ENCODE data around the gene AAGAB. TPM values are rescaled to one million over a fixed set of nuclear protein-coding genes. Genes with fewer than 3 reads are reported as not detected.
A peak's percentile ranks its signal among the peaks of the same experiment; 100 is the strongest.

AAGAB gene
- total and polyA plus RNA-seq, 7 donors, result 22.4 to 48.1 (median 34.5) TPM

DNA sequence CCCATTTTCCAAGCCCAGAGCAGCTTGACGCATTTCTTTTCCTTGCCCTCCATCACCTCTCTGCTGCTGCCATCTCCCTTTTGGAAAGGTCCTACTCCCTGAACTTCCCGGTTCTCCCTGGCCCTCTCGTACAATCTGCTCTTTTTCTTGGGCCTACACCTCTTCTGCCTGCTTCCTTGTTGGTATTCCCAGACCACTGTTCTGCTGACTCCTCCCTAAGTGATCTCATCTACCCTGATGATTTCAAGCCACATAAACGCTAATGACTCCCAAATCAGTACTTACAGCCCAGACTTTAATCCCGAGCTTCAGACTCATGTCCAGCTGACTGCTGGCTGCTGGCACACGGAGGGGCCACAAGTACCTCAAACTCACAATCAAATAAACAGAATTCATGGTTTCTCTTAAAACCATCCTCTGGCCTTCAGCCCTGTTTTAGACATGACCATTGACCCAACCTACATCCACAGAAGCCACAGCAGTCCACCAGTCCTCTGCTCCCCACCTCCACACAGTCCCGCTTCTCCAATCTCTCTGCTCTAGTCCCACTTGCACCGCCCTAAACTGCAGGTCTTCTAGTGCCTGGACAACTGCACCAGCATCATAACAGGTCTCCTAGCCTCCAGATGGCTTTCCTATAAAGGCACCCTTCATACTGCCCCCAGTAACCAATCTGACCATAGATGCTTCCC is 57.6 kb downstream of the AAGAB start:
- peaks cover 0 to 33% (median 28%) of the 10 kb centered on the region in 4 donors for H3K4me1 ChIP-seq
- peak overlapping the region in 1 of 4 donors; percentile 18 for H3K27ac ChIP-seq
- H3K9me3 ChIP-seq, result no peaks in the 10 kb centered on the region
- WGBS, 2 donors, result 49 to 76% methylated on average over 8 of the region's 8 CpGs
- H3K36me3 ChIP-seq, result peaks cover 0 to 7% (median 0%) of the 10 kb centered on the region in 4 donors
- H3K27me3 ChIP-seq, result no peaks in the 10 kb centered on the region
- TF ChIP-seq POLR2AphosphoS5 (IDR thresholded peaks at IDR 0.05) (peak in 1 of 4 donors; percentile 17), POLR2A (IDR thresholded peaks at IDR 0.05) (no peak), EP300 (IDR thresholded peaks at IDR 0.05) (no peak)
- TF ChIP-seq, protein P1, sequence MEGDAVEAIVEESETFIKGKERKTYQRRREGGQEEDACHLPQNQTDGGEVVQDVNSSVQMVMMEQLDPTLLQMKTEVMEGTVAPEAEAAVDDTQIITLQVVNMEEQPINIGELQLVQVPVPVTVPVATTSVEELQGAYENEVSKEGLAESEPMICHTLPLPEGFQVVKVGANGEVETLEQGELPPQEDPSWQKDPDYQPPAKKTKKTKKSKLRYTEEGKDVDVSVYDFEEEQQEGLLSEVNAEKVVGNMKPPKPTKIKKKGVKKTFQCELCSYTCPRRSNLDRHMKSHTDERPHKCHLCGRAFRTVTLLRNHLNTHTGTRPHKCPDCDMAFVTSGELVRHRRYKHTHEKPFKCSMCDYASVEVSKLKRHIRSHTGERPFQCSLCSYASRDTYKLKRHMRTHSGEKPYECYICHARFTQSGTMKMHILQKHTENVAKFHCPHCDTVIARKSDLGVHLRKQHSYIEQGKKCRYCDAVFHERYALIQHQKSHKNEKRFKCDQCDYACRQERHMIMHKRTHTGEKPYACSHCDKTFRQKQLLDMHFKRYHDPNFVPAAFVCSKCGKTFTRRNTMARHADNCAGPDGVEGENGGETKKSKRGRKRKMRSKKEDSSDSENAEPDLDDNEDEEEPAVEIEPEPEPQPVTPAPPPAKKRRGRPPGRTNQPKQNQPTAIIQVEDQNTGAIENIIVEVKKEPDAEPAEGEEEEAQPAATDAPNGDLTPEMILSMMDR (IDR thresholded peaks at IDR 0.05), result no peak
- intact Hi-C loops (cut with DNase I), result no loop called here
- H3K4me3 ChIP-seq, result no peak overlapping the region
- DNase-seq, result no peak

DNA sequence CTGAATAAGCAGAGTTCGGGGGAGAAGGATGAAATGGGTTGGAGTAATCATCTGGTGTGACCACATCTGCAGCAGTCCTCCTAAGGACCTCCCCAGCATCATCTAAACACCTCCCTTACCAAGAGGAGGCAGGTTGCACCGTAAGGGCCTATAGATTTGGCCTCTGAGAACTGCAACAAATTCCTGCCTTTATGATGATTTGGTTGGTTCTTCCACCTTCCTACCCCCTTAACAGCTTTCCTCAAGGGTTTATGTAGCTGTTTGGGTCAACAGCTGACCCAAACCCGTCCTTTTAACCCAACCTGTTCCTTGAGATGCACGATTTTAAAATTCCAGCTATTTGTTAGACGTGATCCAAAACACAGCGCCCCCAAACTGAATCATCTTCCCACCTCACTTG is 58.2 kb downstream of the AAGAB start:
- no peak for TF ChIP-seq POLR2A (IDR thresholded peaks at IDR 0.05)
- TF ChIP-seq EP300 (IDR thresholded peaks at IDR 0.05), result no peak
- no peak for TF ChIP-seq POLR2AphosphoS5 (IDR thresholded peaks at IDR 0.05)
- TF ChIP-seq, protein P1 (IDR thresholded peaks at IDR 0.05), result no peak
- Histone ChIP-seq H3K27ac (peak overlapping the region in 1 of 4 donors; percentile 18), H3K4me1 (peaks cover 0 to 33% (median 28%) of the 10 kb centered on the region in 4 donors), H3K4me3 (no peak overlapping the region), H3K9me3 (no peaks in the 10 kb centered on the region), H3K27me3 (no peaks in the 10 kb centered on the region), H3K36me3 (peaks cover 0 to 10% (median 1%) of the 10 kb centered on the region in 4 donors)
- 93 to 96% methylated on average over 6 of the region's 6 CpGs for WGBS, 2 donors
- intact Hi-C loops (cut with DNase I), result no loop called here
- DNase-seq, result no peak

DNA sequence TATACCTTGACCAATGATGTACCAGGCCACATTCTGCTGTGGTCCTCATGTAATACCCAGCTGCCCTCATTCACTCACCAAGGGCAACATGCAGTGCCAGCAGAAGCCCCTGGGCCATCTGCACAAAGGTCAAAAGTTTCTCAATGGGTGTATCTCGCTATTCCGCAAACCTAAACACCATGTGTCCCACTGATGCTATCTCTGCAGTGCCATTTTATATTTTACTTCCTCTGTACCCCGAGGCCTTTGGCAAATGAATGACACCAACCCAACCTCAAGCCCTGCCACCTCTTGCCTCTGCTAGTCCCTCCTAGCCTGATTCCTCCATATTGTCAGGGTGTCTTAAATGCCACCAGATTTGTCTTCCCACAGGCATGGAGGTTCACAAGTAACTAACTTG is 59.2 kb downstream of the AAGAB start:
- whole genome bisulfite sequencing, 2 donors, result 90 to 96% methylated on average over 3 of the region's 3 CpGs
- Histone ChIP-seq H3K27me3 (no peaks in the 10 kb centered on the region), H3K4me3 (no peak overlapping the region), H3K9me3 (no peaks in the 10 kb centered on the region), H3K27ac (peak overlapping the region in 3 of 4 donors; percentile 50 to 73 (median 73)), H3K36me3 (peaks cover 0 to 19% (median 5%) of the 10 kb centered on the region in 4 donors), H3K4me1 (peaks cover 0 to 36% (median 32%) of the 10 kb centered on the region in 4 donors)
- intact Hi-C loops (cut with DNase I), result no loop called here
- DNase-seq, result no peak
- TF ChIP-seq EP300 (IDR thresholded peaks at IDR 0.05) (no peak), POLR2A (IDR thresholded peaks at IDR 0.05) (no peak), POLR2AphosphoS5 (IDR thresholded peaks at IDR 0.05) (no peak)
- TF ChIP-seq, protein P1 (IDR thresholded peaks at IDR 0.05), result no peak

DNA sequence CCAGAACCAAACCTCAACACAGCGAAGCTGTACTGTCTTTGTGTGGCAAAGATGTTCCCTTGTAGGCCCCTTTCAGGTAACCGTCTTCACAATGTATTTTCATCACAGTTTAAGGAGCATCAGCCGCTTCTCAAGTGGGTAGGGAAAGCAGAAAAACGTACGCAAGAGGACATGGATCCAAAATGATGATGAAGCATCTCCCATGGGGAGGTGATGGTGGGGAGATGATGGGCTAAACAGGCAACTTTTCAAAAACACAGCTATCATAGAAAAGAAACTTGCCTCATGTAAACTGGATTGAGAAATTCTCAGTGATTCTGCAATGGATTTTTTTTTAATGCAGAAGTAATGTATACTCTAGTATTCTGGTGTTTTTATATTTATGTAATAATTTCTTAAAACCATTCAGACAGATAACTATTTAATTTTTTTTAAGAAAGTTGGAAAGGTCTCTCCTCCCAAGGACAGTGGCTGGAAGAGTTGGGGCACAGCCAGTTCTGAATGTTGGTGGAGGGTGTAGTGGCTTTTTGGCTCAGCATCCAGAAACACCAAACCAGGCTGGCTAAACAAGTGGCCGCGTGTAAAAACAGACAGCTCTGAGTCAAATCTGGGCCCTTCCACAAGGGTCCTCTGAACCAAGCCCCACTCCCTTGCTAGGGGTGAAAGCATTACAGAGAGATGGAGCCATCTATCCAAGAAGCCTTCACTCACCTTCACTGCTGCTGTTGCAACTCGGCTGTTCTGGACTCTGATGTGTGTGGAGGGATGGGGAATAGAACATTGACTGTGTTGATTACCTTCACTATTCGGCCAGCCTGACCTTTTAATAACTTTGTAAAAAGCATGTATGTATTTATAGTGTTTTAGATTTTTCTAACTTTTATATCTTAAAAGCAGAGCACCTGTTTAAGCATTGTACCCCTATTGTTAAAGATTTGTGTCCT is 60.0 kb downstream of the AAGAB start:
- Histone ChIP-seq H3K36me3 (peaks cover 0 to 24% (median 5%) of the 10 kb centered on the region in 4 donors), H3K27ac (peak overlapping the region; percentile 46 to 73 (median 70)), H3K4me1 (peaks cover 0 to 44% (median 40%) of the 10 kb centered on the region in 4 donors), H3K9me3 (no peaks in the 10 kb centered on the region), H3K27me3 (no peaks in the 10 kb centered on the region), H3K4me3 (no peak overlapping the region)
- intact Hi-C loops (cut with DNase I), result loop anchor here (5.0 kb wide), 1 partner anchor 167 kb away; no protein-coding TSS in a partner anchor
- 91 to 92% methylated on average over 9 of the region's 9 CpGs for WGBS, 2 donors
- no peak for DNase-seq
- TF ChIP-seq EP300 (IDR thresholded peaks at IDR 0.05), result no peak
- TF ChIP-seq, protein P1 (IDR thresholded peaks at IDR 0.05), result no peak
